NB4 (cell line): Measurements from ENCODE around the gene CELF4.
A peak's percentile ranks its signal among the peaks of the same experiment; 100 is the strongest.

Source experiments
- DNase-seq: peaks from one replicate; pipeline ENCODE4 v3.0.0; 2010; ENCODE audit warnings: low read depth
- H3K4me3 ChIP-seq: one replicate; pipeline ENCODE4 v1.5.1; 2011; ENCODE audit warnings: mild to moderate bottlenecking, low read depth, low read length, moderate library complexity
- MYC ChIP-seq: IDR thresholded peaks from 2 replicates; pipeline ENCODE4 v1.6.1; 2011; ENCODE audit warnings: low read depth, low read length
- POLR2A ChIP-seq: IDR thresholded peaks from 2 replicates; pipeline ENCODE4 v1.6.1; 2011; ENCODE audit warnings: mild to moderate bottlenecking; ENCODE audit not compliant: insufficient read length; ENCODE audit errors: extremely low read depth
- TF ChIP-seq, protein P1 (sequence below): IDR thresholded peaks from one replicate; pipeline ENCODE4 v1.5.1; 2012; ENCODE audit warnings: low read depth, low read length
- TF ChIP-seq, protein P2 (sequence below): IDR thresholded peaks from 2 replicates; pipeline ENCODE4 v1.6.1; 2011; ENCODE audit warnings: low read depth, low read length

The CELF4 gene

DNA sequence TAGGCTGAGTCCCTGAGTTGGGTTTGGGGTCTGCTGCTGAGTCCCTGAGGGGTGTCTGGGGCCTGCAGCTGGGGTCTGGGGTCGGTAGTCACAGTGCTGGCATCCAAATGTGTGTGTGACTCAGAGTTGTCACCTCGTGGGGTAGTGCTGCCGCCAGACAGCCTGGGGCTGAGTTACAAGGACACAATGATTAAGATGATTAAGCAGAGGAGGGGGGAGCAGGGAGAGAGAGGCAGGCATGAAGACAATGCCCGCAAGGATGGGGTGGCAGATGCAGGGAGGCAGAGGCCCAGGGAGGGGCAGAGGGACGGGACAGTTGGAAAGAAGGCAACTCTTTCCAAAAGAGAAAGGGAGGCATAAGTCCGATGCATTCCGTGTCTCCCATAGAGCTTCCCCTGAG lies 120.2 kb downstream of the CELF4 start:
- TF ChIP-seq POLR2A = no peak
- no peak for TF ChIP-seq MYC
- TF ChIP-seq, protein P1, sequence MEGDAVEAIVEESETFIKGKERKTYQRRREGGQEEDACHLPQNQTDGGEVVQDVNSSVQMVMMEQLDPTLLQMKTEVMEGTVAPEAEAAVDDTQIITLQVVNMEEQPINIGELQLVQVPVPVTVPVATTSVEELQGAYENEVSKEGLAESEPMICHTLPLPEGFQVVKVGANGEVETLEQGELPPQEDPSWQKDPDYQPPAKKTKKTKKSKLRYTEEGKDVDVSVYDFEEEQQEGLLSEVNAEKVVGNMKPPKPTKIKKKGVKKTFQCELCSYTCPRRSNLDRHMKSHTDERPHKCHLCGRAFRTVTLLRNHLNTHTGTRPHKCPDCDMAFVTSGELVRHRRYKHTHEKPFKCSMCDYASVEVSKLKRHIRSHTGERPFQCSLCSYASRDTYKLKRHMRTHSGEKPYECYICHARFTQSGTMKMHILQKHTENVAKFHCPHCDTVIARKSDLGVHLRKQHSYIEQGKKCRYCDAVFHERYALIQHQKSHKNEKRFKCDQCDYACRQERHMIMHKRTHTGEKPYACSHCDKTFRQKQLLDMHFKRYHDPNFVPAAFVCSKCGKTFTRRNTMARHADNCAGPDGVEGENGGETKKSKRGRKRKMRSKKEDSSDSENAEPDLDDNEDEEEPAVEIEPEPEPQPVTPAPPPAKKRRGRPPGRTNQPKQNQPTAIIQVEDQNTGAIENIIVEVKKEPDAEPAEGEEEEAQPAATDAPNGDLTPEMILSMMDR = no peak
- TF ChIP-seq, protein P2, sequence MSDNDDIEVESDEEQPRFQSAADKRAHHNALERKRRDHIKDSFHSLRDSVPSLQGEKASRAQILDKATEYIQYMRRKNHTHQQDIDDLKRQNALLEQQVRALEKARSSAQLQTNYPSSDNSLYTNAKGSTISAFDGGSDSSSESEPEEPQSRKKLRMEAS = no peak
- no peak for DNase-seq
- H3K4me3 ChIP-seq = no peak overlapping the region

DNA sequence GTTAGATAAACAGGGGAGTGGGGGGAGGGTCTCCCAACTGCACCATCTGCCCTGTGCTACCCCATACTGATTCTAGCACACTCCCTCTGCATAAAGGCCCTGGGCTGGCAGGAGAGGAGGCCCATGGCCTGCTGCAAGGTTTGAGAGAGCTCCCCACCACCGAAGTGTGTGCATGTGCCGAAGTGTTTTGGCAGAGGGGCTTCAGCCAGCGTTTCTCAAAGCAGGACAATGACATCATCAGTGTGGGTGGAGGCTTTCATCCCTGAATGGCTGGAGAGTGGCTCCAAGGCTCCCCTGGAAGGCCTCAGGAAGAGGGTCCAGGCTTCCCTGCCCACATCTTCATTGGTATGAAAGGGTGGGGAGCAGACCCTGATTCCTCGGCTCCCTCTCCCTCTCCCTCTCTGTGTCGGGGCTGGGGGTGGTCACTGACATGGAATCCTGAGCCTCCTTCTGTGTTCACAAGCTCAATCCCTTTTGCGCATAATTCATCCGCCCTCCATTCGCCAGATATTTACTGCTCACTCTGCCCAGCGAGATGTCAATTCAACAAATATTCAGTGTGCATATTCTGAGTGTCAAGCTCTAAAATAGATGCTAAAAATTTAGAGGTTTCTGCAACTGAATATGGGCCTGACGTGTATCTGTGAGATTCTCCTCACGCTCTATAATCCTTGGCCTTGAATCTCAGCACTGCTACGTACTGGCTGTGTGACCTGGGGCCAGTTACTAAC lies 122.1 kb downstream of the CELF4 start:
- no peak for DNase-seq
- no peak overlapping the region for H3K4me3 ChIP-seq
- TF ChIP-seq, protein P1 = no peak
- TF ChIP-seq, protein P2 = no peak

DNA sequence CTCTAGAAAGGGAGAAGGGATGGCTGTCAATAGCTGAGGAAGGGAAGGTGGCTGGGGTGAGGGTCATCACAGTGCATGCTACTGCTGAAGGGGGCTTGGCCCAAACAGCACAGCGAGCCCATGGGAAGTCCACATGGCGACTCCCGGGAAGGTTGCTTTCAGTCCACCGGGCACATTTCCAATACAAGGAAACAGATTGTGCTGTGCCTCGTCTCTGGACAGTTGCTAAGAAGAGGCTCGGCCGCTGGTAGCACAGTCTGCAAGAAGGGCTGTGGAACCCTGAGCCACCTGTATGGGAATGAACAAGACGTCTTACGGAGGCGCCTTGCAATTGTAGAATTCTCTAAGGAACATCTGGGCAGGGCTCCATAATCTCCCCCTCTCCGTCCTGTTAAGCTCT lies 123.1 kb downstream of the CELF4 start:
- TF ChIP-seq POLR2A (no peak), MYC (no peak)
- TF ChIP-seq, protein P1 = no peak
- TF ChIP-seq, protein P2 = no peak
- H3K4me3 ChIP-seq = no peak overlapping the region
- no peak for DNase-seq

DNA sequence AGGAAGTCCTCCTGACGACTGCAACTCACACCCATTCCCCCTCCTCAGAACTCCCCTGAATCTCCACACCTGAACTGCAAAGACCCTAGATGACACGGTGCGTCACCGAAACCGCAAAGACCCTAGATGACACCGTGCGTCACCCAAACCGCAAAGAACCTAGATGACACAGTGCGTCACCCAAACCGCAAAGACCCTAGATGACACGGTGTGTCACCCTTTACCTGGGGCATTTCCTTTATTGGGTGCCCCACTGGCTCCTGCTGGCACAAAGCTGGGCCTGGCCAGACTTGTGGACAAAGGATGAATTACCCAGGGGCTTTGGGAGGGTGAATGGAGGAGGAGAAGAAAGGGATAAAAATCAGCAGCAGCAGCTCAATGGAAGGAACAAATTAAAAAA lies 123.8 kb downstream of the CELF4 start:
- H3K4me3 ChIP-seq = no peak overlapping the region
- DNase-seq = peak; percentile 2
- TF ChIP-seq, protein P1 = no peak
- TF ChIP-seq MYC (no peak), POLR2A (no peak)
- TF ChIP-seq, protein P2 = no peak

DNA sequence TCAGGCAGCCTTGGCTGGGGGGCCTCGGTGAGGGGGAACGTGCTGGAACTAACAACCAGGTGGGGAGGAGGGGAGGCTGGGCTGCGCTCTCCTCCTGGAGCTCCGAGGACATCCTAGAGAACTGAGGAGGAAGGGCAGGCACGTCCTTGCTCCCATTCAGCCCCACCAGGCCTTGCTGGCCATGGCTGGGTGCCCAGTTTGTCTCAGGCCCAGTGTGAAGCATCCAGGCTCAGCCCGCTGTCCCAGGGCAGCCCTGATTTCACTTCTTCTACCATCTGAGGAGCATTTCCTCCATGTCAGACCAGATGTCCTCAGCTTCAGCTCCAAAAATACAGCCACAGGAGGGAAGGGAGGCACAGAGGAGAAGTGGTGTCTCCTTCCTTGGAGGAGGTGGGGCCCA lies 125.4 kb downstream of the CELF4 start:
- H3K4me3 ChIP-seq = no peak overlapping the region
- TF ChIP-seq MYC = no peak
- TF ChIP-seq, protein P1 = no peak
- TF ChIP-seq, protein P2 = no peak
- TF ChIP-seq POLR2A = no peak
- DNase-seq = no peak
